Activated CD4-positive, alpha-beta T cell treated with anti-CD3 and anti-CD28 coated beads for 48 hours (primary cell): Measurements from ENCODE around the gene CYP11A1.

Experiments
- DNase-seq: peaks from one replicate; pipeline ENCODE4 v3.0.0-alpha.2; 2020

Gene CYP11A1

DNA sequence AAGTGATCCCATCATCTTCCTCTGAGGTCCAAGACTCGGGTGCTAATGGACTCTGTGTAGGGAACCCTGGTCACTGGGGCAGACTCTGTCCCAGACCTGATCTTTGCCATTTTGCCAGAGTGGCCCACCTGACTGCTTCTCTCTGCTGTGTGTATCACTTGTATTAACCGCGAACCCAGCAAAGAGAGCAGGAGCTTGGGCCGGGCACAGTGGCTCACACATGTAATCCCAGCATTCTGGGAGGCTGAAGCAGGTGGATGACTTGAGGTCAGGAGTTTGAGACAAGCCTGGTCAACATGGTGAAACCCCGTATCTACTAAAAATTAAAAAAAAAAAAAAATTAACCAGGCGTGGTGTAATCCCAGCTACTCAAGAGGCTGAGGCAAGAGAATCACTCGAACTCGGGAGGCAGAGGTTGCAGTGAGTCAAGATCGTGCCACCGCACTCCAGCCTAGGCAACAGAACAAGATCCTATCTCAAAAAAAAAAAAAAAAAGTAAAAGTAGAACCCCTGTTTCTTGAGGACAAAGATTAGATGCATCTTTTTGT is 32.9 kb upstream of the CYP11A1 start:
- peak; percentile 71 for DNase-seq

DNA sequence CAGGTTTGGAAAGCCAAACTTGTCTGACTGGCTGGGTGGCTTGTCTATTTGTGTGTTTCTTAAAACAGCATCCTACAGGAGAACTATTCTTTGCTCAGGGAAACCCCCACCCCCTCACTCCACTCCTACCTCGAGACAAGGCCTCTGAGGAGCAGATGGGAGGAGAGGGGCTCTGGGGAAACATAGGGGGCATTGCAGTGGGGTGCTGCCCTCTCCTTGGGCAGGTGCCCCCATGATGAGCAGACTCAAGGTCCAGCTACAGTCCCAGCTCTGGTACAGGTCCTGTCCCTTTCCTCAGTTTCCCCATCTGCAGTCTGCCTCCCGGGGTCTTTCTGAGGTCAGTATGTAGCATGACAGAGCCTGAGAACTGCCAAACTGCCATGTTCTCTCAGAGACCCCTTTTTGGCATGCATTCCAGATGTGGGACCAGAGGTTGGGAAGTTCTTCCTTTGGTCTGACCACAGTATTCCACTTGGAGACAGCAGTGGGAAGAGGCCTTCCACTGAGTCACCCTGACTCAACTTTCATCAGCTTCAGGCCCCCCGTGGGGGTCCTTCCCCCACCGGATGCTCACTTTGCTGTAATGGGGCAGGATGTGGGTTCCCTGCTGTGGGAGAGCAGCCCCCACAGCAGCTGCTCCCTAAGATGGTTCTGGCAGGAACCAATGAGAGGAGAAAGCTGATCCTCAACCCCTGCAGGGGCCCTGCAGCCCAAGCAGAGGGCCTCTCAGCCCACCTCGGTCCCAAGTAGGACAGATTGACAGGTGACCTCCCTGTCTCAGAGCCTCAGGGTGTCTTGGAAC is 32.3 kb upstream of the CYP11A1 start:
- peak; percentile 67 for DNase-seq

DNA sequence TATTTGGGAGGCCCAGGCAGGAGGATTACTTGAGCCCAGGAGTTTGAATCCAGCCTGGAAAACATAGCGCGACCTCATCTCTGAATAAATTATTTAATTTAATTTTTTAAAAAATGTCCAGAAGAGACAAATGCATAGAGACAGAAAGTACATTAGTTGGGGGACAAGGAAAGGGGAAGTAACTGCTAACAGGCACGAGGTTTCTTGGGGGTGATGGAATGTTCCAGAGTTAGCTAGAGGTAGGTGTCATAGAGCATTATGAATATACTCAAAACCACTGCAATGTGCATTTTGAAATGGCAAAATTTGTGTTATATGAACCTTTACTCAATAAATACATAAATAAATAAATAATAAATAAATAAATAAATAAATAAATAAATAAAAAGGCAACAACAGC is 31.7 kb upstream of the CYP11A1 start:
- DNase-seq: no peak

DNA sequence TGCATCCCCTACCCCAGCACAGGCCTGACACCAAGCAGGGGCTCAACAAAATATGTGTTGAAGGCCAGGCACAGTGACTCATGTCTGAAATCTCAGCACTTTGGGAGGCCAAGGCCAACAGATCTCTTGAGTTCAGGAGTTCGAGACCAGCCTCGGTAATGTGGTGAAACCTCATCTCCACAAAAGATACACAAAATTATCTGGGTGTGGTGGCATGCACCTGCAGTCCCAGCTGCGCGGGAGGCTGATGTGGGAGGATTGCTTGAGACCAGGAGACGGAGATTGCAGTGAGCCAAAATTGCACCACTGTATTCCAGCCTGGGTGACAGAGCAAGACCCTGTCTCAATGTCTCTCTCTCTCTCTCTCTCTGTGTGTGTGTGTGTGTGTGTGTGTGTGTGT is 30.7 kb upstream of the CYP11A1 start:
- DNase-seq: no peak

DNA sequence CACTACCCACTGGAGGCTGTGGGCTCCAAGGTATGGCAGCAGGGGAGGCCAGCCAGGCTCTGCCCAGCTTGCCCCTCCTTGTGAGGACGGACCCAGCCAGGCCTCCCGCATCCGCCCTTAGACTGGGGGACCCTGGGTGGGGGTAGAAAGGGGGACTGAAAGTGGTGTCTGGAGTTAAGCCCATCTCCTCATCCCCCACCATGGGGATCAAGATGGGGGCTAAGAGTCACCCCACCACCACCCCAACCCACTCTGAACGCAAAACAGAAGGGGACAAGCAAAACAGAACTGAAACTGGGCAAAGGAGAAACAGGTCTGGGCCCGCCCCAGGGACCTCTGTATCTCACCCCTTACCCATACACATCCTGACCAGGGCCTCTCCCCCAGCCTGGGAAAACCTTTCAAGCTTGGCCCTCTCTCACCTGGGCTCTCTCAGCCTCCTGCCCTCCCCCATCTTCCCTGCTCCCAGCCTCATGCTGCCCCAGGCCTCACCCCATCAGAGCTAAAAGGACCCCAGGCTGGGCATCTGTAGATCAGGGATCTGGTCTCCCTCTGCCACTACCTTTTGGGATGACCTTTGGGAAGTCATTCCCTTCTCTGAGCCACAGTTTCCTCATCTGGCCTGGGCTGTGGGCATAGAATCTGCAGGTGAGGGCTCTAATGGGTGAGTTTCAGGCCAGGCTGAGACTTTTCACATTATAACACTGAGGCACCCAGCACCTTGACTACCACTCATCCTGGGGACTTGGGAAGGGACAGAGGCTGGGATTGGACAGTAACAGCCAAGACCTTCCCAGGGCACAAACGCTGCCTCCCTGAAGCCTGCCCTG is 30.0 kb upstream of the CYP11A1 start:
- no peak for DNase-seq

DNA sequence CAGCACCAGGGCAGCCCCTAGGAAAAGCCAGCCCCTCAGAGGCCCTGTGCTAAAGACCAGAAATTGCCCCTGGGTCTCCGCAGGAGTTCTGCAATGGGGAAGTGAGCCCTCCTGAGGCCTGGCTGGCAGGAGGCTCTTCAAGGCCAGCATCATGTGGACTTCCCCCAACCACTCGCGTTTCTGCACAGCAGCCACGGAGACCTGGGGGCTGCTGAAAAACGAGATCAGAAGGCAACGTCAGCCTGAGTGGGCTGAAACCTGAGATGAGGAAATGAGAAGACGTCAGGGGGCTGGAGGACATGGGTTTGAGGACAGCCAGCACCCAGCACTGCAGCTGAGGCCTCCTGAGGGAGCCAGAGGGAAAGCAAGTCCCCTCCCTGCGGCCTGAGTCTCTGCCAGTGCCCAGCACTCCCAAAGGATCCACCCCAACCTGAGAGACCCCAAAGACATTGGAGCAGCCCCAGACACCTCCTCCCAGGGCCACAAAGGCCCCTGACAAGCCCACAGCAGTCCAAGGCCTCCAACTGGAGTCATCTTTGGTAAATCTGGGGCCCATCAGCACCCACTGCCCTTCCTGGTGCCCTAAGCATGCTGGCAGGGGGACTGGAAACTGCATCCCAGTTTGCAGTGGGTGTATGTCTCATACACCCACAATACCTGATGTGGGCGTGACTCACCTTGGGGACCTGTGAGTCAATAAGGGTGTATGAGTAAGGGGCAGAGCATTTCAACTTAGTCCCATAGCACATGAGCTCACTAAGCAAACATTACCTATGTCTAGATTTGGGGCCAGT is 29.2 kb upstream of the CYP11A1 start:
- peak; percentile 75 for DNase-seq

DNA sequence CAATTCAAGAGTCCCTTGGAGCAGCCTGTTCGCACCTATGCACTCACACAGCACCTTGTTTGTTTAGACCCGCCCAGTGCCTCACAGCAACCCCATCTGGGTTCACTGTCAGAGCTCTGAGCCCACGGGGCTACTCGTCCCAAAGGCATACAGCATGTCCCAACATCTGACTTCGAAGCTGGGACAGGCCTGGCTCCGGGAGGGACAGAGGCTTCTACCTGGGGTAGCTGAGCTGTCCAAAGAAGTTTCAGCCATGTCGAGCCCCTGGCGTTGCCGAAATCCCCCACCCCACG is 28.6 kb upstream of the CYP11A1 start:
- no peak for DNase-seq

DNA sequence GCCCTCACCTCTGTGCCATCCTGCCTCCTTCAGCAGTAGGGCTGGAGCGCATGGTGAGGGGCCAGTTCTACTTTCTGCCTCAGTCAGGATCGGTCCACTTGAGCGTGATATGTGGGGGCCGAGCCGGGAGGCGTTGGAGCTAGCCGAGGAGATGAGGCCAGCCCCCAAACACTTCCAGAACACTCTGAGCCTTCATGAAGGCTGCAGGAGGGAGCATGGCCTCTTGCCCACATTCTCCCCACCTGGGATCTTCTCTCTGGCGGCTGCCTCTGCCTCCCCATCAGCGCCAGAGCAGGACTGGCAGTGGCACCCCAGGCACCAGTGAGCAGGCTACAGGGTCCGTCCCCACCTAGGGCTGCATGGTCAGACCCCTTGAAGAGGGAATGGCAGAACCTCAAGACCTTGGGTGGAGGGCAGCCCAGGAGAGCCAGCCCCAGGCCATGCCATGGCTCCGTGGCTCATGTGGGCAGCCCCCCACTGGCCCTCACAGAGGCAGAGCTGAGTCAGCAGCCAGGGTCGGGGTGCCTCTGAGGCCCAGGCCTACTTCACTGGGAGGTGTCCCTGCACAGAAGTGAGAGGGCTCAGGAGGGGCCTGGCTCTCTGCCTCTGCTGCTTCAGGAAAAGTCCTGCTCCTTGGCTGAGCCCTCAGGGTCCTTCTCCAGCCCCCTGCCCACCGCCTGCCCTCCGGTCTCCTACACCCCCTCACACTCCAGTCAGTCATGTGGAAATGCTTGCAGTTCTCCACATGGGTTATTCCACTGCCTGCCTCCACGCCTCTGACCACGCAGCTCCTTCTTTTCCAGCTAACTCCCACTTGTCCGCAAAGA is 28.1 kb upstream of the CYP11A1 start:
- no peak for DNase-seq

DNA sequence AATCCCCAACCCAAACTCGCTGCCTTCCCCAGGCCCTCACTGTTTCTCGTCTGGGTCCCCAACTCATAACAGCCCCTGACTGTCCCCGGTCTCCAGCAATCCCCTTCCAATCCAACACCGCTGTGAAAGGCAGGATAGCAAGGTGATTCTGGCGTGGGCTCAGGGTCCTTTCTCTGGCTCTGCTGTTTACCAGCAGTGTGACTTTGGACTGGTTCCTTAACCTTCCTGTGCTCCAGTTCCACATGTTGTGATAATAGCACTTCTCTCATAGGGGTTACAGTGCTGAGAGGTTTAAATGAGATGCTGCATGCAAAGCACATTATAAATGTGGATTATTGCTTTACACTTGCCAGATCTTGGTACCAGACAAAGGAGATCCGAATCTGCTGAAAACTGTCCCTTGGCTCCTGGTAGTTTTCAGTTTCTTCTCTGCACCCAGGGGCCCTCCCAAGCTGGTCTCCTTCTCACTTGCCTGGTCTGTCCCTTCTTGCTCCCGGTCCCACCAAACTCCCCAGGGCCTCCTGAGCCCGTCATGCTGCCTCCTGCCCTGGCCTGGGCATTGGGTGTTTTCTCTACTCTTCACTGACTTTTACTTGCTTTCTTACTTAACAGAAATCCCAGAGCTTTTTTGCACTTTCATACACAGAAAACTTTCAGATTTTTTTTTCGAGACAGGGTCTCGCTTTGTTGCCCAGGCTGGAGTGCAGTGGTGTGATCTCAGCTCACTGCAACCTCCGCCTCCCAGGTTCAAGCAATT is 26.8 kb upstream of the CYP11A1 start:
- DNase-seq: no peak

DNA sequence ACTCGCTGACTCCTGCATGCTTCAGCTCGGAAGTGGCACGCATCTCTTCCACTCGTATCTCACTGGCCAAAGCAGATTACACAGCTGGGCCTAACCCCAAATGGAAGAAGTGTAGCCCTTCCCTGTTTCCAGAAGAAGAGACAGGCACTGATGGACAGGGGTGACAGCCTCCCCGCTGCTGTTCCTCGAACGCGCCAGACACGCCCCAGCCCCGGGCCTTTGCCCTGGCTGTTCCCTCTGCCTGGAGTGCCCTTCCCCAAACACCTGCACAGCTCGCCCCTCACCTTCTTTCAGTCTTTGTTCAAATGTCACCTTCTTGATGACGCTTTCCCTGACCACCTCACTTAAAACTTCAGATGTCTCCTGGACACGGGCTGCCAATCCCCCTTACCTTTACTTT is 26.0 kb upstream of the CYP11A1 start:
- DNase-seq: no peak

DNA sequence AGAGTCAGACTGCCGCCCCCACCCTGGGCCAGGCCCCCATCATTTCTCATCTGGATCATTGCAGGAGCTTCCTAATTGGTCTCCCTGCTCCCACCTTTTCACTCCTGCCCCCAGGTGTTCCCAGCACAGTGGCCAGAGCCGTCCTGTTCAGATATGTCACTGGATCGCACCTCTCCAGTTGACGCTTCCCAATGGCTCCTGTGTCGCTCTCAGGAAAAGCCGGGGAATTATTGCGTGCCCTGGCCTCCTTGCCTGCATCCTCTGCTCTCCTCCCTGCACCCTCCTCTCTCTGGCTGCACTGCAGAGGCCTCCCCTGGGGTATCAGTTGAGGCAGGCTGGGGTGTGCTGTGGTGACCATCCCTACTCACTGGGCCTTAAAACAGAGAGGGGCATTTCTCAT is 25.5 kb upstream of the CYP11A1 start:
- DNase-seq: no peak

DNA sequence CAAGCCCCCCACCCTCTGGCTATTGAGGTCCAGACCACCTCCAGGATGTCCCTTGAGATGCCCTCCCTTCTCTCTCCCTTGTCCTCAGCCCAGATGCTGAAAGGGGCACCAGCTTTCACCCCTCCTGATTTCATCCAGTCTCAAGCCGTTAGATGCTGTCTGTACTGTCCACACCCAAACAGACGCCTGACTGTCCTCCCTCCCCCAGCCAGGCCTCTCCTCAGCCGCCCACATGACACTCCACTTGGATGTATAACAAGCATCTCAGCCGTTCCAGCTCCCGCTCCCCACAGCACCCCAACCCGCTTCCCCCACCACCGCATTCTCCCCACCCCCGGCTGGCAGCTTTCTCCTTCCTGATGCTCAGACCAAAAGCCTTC is 25.0 kb upstream of the CYP11A1 start:
- no peak for DNase-seq

DNA sequence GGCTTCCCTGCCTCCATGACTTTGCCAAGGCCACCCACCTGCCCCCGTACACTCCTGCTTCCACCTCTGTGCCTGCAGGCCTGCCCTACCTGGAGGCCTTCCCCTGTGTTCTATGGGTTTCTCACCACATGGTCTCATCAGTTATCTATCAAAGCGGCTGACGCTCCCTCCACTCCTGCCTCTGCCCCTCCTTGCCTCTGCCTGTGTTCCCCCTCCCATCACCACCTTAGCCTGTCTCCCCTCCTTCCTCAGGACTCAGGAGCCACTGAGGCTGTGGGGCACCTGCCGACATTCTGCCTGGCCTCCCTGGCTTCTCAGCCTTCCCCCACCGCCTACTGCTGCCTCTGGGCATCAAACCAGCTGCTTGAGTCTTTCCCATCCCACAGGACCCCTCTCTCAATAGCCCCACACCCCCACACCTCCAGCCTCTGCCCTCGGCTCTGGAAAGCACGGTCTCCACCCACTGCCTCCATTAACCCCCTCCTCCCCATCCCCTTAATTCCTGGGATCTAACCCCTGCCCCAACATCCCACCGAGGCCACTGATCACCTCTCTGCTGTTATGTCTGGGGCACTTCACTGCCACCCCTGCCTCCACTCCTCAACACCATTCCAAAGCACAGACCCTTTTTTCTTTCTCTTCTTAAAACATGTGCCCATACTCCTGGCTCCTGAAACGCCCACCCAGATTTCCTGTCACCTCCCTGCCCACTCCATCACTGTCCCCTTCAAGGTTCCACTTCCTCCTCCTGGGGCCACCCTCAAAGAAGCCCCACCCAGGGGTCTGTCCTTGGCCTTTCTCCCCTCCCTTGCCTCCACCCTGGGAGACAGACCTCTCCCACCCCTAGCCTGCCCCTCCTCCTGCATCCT is 24.4 kb upstream of the CYP11A1 start:
- no peak for DNase-seq

DNA sequence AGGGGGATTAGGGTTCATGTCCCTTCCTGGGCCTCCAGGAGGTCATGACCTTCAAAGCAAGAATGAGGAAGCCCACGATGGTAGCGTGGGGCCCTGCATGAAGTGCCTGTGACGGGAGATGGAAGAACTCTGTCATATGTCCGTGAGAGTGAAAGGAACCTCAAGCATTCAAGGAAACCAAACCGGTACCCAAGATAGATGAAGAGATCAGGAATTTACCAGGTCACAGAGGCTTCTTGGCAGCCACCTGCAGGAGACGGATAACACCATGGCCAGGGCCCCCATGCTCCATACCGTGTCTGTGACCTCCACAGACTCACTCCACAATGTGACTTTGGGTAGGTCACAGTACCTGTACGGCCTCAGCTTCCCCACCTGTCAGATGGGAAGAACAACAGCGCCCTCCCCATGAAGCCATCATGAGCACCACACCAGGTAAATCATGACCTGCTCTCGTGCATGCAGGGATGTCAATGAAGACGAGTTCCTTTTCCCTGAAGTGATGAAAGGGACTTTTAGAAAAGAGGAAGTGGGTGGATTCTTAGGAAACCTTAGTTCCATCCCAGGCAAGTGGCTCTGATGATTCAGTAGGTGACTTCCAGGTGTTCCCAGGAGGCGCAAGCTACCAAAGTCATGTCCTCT is 23.3 kb upstream of the CYP11A1 start:
- no peak for DNase-seq

DNA sequence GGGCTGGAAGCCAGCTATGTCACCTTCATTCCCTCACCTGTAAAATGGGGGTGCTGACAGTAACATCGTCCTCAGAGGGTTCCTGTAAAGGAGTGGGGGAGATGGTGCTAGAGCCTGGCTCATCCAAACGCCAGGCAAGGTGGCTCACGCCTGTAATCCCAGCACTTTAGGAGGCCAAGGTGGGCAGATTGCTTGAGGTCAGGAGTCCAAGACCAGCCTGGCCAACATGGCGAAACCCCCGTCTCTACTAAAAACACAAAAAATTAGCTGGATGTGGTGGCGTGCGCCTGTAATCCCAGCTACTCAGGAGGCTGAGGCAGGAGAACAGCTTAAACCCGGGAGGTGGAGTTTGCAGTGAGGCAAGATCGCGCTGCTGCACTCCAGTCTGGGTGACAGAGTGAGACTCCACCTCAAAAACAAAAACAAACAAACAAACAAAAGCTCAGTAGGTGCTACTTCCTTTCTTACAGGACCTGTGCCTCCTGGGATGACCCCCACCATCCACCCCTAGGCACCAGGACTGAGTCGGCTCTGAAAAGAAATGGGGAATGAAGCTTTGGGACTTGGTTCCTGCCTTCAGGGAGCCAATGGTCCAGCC is 22.7 kb upstream of the CYP11A1 start:
- peak; percentile 14 for DNase-seq

DNA sequence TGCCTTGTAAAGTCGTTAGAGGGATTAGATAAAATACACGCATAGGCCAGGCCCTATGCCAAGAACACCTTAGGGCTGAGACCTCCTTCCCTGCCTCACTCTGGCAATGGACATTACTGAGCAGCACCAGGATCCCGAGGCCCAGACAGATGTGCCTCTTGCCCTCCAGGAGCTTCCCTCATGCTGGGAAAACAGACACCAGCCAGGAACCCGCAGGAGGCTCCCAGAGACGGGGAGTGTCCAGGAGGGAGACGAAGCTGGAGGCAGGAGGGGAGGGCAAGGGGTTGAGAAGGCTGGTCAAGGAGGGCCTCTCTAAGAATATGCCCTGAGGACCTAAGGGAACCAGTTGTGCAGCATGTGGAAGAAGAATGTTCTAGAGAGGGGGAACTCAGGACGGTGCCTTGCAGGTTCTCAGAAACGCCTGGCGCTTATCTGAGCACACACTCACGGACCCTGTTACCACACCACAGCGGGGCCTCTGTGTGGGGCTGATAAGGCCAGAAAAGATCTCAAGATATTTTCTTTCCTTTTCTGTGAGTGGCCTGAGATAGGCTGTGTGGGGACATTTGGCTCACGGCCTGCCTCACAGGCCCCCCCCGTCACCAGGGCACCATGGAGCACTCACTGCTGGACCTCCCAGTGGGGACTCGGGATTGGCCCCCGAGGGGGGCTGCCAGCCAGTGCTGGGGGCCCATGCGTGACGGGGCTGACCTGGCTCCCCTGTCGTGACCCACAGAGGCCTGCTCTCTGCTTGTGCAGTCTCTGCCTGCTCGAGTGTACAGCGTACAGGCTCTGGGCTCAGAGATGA is 22.0 kb upstream of the CYP11A1 start:
- no peak for DNase-seq

DNA sequence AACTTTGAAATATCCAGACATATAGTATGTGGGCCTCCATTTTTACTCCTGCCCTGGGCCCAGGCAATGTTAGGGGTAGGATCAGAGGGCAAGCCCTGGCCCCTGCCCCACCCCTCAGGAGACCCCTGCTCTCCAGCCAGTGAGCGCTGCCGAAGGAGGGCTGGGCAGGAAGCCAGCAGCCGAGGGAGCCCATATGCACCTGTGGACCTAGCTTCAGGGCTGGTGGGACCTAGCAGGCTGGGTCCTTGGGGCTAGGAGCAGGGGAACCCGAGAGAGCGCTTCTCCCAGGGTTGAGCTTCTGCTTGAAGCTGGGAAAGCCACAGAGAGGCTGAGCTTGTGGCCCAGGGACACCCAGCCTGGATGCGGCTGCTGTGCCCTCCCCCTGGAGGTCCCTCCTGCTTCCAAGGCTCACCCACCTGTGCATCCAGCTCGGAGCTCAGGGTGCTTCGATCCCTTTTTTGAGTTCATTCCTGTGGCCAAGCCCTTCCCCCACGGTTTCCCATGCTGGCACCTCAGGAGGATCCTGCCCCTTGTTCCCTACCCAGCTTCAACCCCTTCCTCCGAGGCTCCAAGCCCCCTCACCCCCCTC is 21.0 kb upstream of the CYP11A1 start:
- DNase-seq: no peak

DNA sequence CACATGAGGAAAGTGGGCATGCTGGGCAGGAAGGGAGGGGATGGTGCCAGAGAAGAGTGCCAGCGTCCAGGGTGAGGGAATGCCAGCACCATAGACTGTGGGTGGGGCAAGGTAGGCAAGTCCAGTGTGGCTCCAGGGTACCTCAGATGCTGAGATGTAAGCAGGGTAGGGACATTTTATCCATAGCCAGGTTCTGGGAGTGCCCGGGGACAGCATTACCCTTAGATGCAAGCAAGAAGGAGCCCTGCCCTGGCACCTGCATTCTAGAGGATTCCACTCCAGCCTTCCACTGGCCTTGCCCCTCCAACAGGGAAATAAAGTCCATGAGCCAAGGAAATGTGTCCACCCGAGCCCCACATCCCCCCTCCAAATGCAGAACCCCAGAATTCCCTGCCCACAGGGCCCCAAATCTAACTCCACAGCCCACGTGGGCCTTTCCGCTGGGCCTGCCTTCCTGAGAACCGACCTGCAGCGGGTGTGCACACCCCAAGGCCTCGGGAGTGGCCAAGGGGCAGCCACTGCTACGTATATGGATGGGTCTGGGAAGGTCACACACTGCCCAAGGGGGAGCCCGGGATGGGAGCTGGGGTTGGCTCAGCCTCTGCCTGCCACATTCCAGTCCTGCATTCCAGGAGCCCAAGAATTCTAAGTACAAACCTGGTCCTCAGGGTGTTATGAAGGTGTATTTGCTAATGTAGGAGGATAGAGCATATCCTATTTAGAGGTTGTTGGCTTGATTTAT is 20.3 kb upstream of the CYP11A1 start:
- DNase-seq: no peak
